ENCODE results near the gene TGIF2LY. TPM values are rescaled to one million over a fixed set of nuclear protein-coding genes. Genes with fewer than 3 reads are reported as not detected.
"Not testable (repeated sequence)": the region's sequence is repeated elsewhere in the genome, so short reads cannot be mapped to it uniquely, and the experiment has no call there.

The TGIF2LY gene
- not detected for total RNA-seq
- long read RNA-seq, result 0 reads

- DNase-seq; ATAC-seq (ENCODE audit: poor library complexity); intact Hi-C loops (cut with DNase I): not testable (repeated sequence)
These were observed at the start of gene TGIF2LY for GRCh38 chrY:3578767-3579166. TSS of gene TGIF2LY (plus strand) at chrY:3579067. CDS start at chrY:3579245, 178 bp downstream.

Data from Right ventricle myocardium superior (tissue), 1 donor.